Left colon (tissue), 2 donors: ENCODE results near the gene PLPP1. TPM values are rescaled to one million over a fixed set of nuclear protein-coding genes. Genes with fewer than 3 reads are reported as not detected.

ENCODE experiments used
- ATAC-seq: fragments of 200-7000 bp; cut with Tn5 transposase; one replicate; pipeline ENCODE4 v1.9.1; 2020; ENCODE audit warnings: mild to moderate bottlenecking, moderate library complexity
- DNase-seq, 2 donors: peaks; one replicate each; pipeline ENCODE4 v3.0.0-alpha.2; 2020
- intact Hi-C, 2 donors: fragments of 100-400 bp; cut with DNase I in 1 of 2; cut with micrococcal nuclease in 1 of 2; formaldehyde crosslinking; loops; one replicate each; pipeline versions ENCODE4 v1.11.2 to v1.14.0; 2022; cut with DNase I, micrococcal nuclease
- total RNA-seq, 2 donors: library from RNA; stranded (reverse); fragmentation: NEBNext Ultra II Directional; extraction: Animal tissue kit (Norgen Biotek cat#: 25700); gene quantifications; one replicate each; pipeline ENCODE4 v1.2.1, GENCODE V29; 2021
- donor health status: DM: no; HTN: no; CAD: no.
- donor health status: DM: yes; HTN: yes; CAD: no.

Gene PLPP1
- total RNA-seq, 2 donors from 2014 or later = 69.7 to 109 TPM

DNA sequence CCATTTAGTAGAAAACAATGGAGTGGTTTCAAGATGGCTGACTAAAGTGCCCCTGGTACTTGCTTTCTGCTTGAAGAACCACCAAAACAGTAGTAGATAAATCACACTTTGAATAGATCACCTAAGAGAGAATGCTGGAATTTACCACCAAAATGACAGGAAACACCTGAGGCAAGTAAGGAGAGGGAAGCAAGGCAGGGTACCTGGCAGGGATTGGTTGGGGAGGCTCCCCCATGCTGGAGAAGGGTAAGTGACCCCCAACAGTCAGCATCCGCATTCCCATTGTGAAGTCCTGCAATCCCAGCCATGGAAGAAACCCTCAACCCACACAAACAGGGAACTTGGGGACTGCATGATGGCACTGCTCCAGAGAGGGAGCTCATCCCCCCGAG lies 105.5 kb downstream of the PLPP1 start:
- ATAC-seq = no peak

DNA sequence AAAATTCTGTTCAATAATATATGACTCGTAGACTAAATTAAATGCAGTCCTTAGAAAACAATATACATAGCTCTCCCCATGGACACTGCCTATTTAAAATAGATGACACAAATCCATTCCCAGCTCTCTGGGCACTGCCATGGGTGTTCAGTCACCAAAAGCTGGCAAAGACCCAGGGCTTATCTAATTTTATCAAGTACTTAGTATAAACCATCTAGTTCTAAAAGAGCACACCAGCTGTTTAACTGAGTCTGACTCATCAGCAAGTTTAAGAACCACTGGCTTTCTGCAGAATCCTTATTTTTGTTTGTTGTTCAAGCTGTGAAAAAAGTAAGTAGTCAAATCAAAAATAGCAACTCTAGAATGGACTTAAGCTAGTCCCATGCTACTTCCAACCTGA lies 107.6 kb downstream of the PLPP1 start:
- DNase-seq (no peak), ATAC-seq (no peak)
- intact Hi-C loops = no loop called here

More for the DNA sequence above, 105.5 kb downstream of the PLPP1 start:
- intact Hi-C loops = no loop called here
- DNase-seq = no peak

GRCh38 chr5:55426455-55426854 lies 108.3 kb downstream of the PLPP1 start:
- ATAC-seq = no peak
- DNase-seq = no peak
- intact Hi-C loops = no loop called here

- DNase-seq (no peak), ATAC-seq (no peak)
- intact Hi-C loops = no loop called here
These were observed 113.7 kb downstream of the PLPP1 start for GRCh38 chr5:55421074-55421529.

DNA sequence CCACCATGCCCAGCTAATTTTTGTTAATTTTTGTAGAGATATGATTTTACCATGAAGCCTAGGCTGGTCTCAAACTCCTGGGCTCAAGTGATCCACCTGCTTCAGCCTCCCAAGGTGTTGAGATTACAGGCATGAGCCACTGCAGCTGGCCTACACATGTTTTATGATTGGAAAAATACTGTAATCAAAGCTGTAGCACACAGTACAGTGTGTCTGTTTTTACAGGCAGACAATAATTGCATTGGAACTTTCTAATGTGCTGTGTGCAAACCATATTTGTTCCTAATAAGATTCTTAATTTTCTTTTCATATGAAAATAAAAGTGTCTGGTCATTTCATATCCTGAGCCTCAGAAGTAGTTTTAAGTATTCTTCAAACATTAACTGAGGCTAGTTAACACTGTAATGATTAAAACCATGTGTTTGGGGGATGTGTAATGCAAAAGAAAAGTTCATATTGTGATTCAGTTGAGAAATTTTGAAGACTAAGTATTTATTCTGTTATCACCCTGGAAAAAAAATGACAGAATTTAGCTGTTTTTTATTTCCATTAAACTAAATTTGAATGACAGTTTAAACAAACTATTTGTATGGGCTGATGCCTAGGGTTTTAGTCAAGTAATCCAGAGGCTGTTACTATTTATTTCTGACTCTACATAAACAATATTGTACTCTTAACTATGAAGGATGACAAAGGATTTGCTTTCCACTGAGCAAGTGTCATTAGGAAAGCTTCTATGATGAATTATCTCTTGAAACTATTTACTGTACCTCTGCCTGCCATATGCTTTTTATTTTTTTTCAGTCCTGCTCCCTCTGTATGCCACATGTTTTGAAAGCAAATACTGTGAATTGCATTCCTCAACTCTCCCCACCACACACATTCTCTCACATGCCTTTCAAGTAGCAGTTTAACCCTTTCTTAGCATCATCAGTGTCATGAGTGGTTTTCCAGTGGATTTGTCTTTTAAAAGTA lies 115.5 kb downstream of the PLPP1 start:
- DNase-seq = no peak
- intact Hi-C loops = no loop called here
- ATAC-seq = peak; percentile 66

DNA sequence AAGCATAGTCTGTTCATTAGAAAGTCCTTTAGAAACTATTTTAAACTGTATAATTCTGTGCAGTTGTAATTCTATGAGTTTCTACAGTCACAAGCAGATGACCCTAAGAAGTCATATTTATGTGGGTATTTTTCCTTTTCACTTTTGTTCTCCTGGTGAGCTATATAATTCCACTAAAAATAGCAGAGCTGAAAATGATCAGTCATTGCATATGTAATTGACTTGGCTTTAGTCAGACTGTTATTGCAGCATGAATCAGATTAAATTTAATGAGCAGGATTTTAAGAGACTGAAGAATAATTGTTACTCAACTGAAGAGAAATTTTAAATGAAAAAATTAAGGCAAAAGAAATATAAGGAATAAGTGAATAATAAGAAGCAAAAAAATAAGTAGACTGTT lies 118.5 kb downstream of the PLPP1 start:
- ATAC-seq (no peak), DNase-seq (no peak)
- intact Hi-C loops = no loop called here

DNA sequence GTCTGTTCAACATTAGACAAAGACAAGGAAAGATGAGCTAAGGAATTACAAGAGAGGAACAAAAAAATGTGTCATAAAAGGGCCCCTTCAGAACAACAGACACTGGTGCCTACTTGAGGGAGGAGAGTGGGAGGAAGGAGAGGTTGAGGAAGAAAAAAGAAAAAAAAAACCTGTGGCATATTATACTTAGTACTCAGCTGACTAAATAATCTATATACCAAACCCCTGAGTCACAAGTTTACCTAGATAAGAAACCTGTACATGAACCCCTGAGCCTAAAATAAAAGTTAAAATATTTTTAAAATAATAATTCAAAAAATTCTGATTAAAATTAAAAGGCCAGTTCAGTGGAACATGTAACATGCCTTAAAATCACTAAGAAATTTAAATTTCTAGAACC lies 119.7 kb downstream of the PLPP1 start:
- no peak for DNase-seq
- ATAC-seq = no peak
- intact Hi-C loops = no loop called here

GRCh38 chr5:55413644-55414043 lies 121.1 kb downstream of the PLPP1 start:
- ATAC-seq (no peak), DNase-seq (no peak)
- intact Hi-C loops = no loop called here

DNA sequence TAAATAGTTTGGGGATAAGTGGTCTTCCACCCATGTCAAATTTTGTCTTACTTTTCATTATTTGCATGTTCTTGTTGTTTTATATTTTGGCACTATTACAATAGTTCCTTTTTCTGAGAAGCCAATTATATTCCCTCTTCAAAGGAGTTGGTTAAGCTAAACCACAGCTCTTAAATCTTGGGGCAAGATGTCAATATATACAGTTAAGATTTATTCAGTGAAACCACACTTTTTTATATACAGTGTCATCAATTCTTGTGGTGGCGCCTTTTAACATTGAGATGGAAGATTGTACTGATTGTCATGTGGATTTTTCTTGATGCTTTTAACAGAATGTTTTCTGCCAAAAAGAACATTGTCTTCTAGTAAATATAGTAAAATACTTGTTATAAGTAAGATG lies 122.9 kb downstream of the PLPP1 start:
- intact Hi-C loops = no loop called here
- no peak for ATAC-seq
- no peak for DNase-seq

- DNase-seq (no peak), ATAC-seq (no peak)
- intact Hi-C loops = no loop called here
These were observed 123.9 kb downstream of the PLPP1 start for GRCh38 chr5:55410845-55411244.

GRCh38 chr5:55409775-55410174 lies 125.0 kb downstream of the PLPP1 start:
- intact Hi-C loops = no loop called here
- no peak for ATAC-seq
- no peak for DNase-seq

GRCh38 chr5:55407984-55408383 lies 126.8 kb downstream of the PLPP1 start:
- ATAC-seq = peak; percentile 53
- intact Hi-C loops = loop anchor here in 1 of 2 donors (2.0 kb wide), 1 partner anchor 283 kb away; no protein-coding TSS in a partner anchor
- DNase-seq = no peak

GRCh38 chr5:55407059-55407684 lies 127.6 kb downstream of the PLPP1 start:
- intact Hi-C loops = loop anchor here in 1 of 2 donors (2.0 kb wide), 1 partner anchor 284 kb away; no protein-coding TSS in a partner anchor
- DNase-seq = no peak
- peak; percentile 90 for ATAC-seq

DNA sequence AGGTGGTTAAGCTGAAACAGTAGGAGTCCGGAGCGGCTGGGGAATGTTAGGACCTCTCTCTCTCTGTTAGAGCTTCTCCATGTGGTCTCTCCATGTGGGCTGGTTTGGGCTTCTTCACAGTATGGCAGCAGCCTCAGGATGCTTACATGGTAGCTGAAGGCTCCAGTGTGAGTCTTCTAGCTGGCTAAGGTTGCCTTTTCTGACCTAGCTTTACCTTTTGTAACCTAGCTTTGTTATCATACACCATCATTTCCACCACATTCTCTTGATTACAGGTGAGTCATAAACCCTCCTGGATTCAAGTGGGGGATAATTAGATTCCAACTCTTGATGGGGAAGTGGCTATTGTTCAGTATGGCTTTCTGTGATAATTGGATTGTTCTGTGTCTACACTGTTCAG lies 128.5 kb downstream of the PLPP1 start:
- DNase-seq (no peak), ATAC-seq (peak; percentile 16)
- intact Hi-C loops = loop anchor here in 1 of 2 donors (2.0 kb wide), 1 partner anchor 285 kb away; no protein-coding TSS in a partner anchor

DNA sequence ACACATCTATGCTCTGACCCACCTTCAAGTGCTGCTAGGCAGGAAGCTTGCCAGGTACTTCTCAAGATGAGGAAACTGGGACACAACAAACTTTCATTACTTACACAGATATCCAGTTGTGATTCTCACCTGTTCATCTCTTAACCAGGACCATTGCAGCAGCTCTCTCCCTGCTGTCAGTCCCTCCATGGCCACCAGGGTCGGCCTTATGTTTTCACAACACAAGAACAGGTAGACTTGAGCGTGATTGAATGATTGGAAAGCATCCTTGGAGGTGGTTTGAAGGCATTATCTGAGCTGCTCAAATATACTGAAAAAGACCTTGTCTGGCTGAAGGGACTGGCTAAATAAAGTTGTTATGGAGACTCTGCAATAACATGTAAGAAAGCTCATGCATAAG lies 132.6 kb downstream of the PLPP1 start:
- ATAC-seq (no peak), DNase-seq (no peak)
- intact Hi-C loops = no loop called here

- ATAC-seq (no peak), DNase-seq (no peak)
- intact Hi-C loops = no loop called here
These were observed 141.1 kb downstream of the PLPP1 start for GRCh38 chr5:55393501-55394175.

DNA sequence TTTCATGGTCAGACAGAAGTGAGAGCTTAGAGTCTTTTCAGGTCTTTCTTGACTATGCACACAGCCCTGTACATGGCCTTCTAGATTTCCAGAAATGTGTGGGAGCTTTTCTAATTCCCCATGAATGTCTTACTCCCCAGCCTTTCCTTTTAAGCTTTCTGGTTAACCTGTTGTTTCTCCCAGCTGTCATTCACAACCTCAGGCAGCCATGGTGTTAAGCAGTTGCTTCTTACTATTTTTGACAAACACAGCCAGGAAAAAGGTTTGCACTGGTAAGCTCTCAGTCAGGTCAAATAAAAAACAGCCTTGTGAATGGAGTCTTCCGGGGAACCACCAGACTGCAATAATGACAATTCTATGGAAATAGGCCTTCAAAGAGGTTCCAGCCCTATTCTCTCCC lies 142.1 kb downstream of the PLPP1 start:
- ATAC-seq = no peak

DNA sequence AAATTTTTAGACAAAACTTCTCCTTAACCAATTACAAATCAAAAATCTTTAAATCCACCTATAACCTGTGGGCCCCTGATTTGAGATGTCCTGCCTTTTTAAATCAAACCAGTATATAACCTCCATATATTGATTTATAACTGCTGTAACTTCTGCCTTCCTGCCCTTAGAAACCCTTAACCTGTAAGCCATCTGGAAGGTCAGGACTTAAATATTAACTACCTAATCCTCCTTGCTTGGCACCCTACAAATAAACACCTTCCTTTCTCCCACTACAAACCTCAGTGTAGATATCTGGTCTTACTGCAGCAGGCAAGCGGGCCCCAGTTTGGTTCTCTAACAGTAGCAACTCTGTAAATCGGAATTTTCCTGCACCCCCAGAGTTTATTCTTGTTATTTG lies 143.1 kb downstream of the PLPP1 start:
- no peak for DNase-seq
- peak; percentile 69 for ATAC-seq

More for the DNA sequence above, 142.1 kb downstream of the PLPP1 start:
- intact Hi-C loops = no loop called here
- DNase-seq = no peak

DNA sequence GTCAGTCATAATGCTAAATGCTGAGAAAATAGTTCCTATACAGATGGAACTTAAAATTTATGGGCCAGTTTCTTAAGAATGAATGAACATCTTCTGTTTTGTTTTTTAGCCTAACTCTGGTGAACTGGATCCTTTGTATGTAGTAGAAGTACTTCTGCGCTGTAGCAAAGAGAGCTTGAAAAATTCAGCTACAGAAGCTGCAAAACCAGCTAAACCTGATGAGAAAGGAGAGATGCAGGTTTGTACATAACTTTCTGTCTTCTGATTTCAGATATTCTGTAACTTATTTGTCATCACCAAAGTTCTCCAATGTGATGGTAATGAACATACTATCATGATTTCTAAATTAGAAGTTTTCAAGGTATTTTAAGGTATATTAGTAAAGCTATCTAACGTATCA lies 146.9 kb downstream of the PLPP1 start:
- ATAC-seq = no peak
- intact Hi-C loops = no loop called here
- no peak for DNase-seq

More for the DNA sequence above, 143.1 kb downstream of the PLPP1 start:
- intact Hi-C loops = no loop called here
